Endothelial cell of umbilical vein (primary cell): ENCODE results near the gene PTCH1. TPM values are rescaled to one million over a fixed set of nuclear protein-coding genes. Genes with fewer than 3 reads are reported as not detected.

Source experiments
- BruUV-seq: library from RNA; stranded (reverse); fragments of 400-500 nt; replicated peaks from 2 replicates; lab custom pipeline; 2021; lab: Mats Ljungman, UMichigan
- CTCF ChIA-PET: fragments of 300-600, 350-600 bp; sonication (Branson Sonifier 250); formaldehyde crosslinking; loops from one replicate; lab custom pipeline; 2021; ENCODE audit warnings: antibody characterized with exemption, inconsistent platforms; lab: Charles Lee
- POLR2A ChIA-PET: fragments of 300-600, 350-600 bp; sonication (Branson Sonifier 250); formaldehyde crosslinking; loops from one replicate; lab custom pipeline; 2021; ENCODE audit warnings: antibody characterized with exemption, inconsistent platforms; lab: Charles Lee
- DNase-seq: peaks from one replicate; pipeline ENCODE4 v3.0.0-alpha.2; 2011; ENCODE audit warnings: low read depth, low spot score
- FAIRE-seq: peaks from 2 replicates; lab custom pipeline; 2011; peaks lifted over from hg19 to GRCh38; lab: Jason Lieb, UNC
- H2AFZ ChIP-seq: 2 replicates; pipeline ENCODE4 v1.6.0; 2012; ENCODE audit warnings: low read depth, low read length, control low read depth, inconsistent platforms
- H3K27ac ChIP-seq: 2 replicates; pipeline ENCODE4 v1.5.1; 2011; ENCODE audit warnings: low read depth, mild to moderate bottlenecking, control low read depth, low read length, moderate library complexity; ENCODE audit not compliant: insufficient read depth
- H3K27me3 ChIP-seq, 2 experiments: 2 replicates each; pipeline versions ENCODE4 v1.6.0 to v1.6.1; 2011; ENCODE audit warnings: low read length in 2 of 2, mixed read lengths in 1 of 2; ENCODE audit not compliant: control insufficient read depth in 2 of 2, insufficient read depth in 2 of 2
- H3K36me3 ChIP-seq, 2 experiments: 2 replicates in 1 of 2; 3 replicates in 1 of 2; pipeline ENCODE4 v1.5.1; 2011; ENCODE audit warnings: low read length in 2 of 2, mild to moderate bottlenecking in 1 of 2, moderate library complexity in 1 of 2; ENCODE audit not compliant: control insufficient read depth in 2 of 2, insufficient read depth in 2 of 2; ENCODE audit errors: extremely low read depth in 1 of 2
- H3K4me1 ChIP-seq: 3 replicates; pipeline ENCODE4 v1.5.1; 2011; ENCODE audit warnings: mild to moderate bottlenecking, low read length; ENCODE audit not compliant: control insufficient read depth, insufficient read depth; ENCODE audit errors: extremely low read depth
- H3K4me2 ChIP-seq: 2 replicates; pipeline ENCODE4 v1.6.1; 2011; ENCODE audit warnings: low read length, control low read depth, mixed read lengths; ENCODE audit not compliant: insufficient read depth
- H3K4me3 ChIP-seq, 3 experiments: fragments of 200-600 bp in 1 of 3; sonication (generic), shearing (Covaris generic) in 1 of 3; replicated peaks in 1 of 3; 2 replicates each; pipeline ENCODE4 v1.5.1; 2011 to 2016; ENCODE audit warnings: control low read depth in 3 of 3, low read length in 3 of 3, mild to moderate bottlenecking in 2 of 3, inconsistent platforms in 1 of 3, low read depth in 1 of 3, moderate library complexity in 1 of 3; ENCODE audit not compliant: insufficient read depth in 1 of 3
- H3K79me2 ChIP-seq: 2 replicates; pipeline ENCODE4 v1.6.0; 2012; ENCODE audit warnings: low read length, inconsistent platforms; ENCODE audit not compliant: control insufficient read depth, insufficient read depth
- H3K9ac ChIP-seq: replicated peaks from 2 replicates; pipeline ENCODE3; 2011; ENCODE audit warnings: low read length, control low read depth; ENCODE audit not compliant: insufficient read depth; ENCODE audit errors: extremely low read depth
- H3K9me1 ChIP-seq: replicated peaks from 3 replicates; pipeline ENCODE4 v1.6.0; 2011; ENCODE audit warnings: mild to moderate bottlenecking, low read length; ENCODE audit not compliant: control insufficient read depth, insufficient read depth; ENCODE audit errors: extremely low read depth
- H3K9me3 ChIP-seq: replicated peaks from 2 replicates; pipeline ENCODE4 v1.5.1; 2012; ENCODE audit warnings: low read length, inconsistent platforms; ENCODE audit not compliant: control insufficient read depth, insufficient read depth
- H4K20me1 ChIP-seq: replicated peaks from 2 replicates; pipeline ENCODE3; 2011; ENCODE audit warnings: mild to moderate bottlenecking, low read length; ENCODE audit not compliant: control insufficient read depth, insufficient read depth; ENCODE audit errors: extremely low read depth
- EZH2 ChIP-seq: IDR thresholded peaks from 2 replicates; pipeline ENCODE4 v1.6.1; 2012; ENCODE audit warnings: borderline replicate concordance, low read depth, mild to moderate bottlenecking, moderate library complexity, low read length, inconsistent platforms; ENCODE audit not compliant: severe bottlenecking
- FOS ChIP-seq: IDR thresholded peaks from 2 replicates; pipeline ENCODE4 v1.6.1; 2011; ENCODE audit warnings: mild to moderate bottlenecking, low read length, moderate library complexity, borderline replicate concordance; ENCODE audit not compliant: insufficient read depth
- GATA2 ChIP-seq: IDR thresholded peaks from 2 replicates; pipeline ENCODE4 v1.7.0; 2011; ENCODE audit warnings: low read depth, mild to moderate bottlenecking, moderate library complexity, mixed read lengths, low read length; ENCODE audit not compliant: insufficient read length, insufficient read depth
- JUN ChIP-seq: IDR thresholded peaks from 2 replicates; pipeline ENCODE4 v1.6.1; 2011; ENCODE audit warnings: borderline replicate concordance, low read depth; ENCODE audit not compliant: insufficient read length, insufficient read depth
- MYC ChIP-seq: IDR thresholded peaks from one replicate; pipeline ENCODE4 v1.6.1; 2011; ENCODE audit warnings: mild to moderate bottlenecking, low read depth, low read length
- POLR2A ChIP-seq: IDR thresholded peaks from 2 replicates; pipeline ENCODE4 v1.6.1; 2012; ENCODE audit warnings: low read depth, mild to moderate bottlenecking, control low read depth, low read length
- POLR2AphosphoS5 ChIP-seq: IDR thresholded peaks from 2 replicates; pipeline ENCODE4 v1.6.1; 2012; ENCODE audit warnings: low read depth, mild to moderate bottlenecking, control low read depth, low read length, moderate library complexity; ENCODE audit not compliant: insufficient read depth
- dilution Hi-C: fragments of 300-500 bp; cut with MboI; formaldehyde crosslinking; loops from one replicate; pipeline ENCODE4 v1.15.0; 2019; ENCODE audit warnings: low sequenced_read_pairs; ENCODE audit not compliant: extremely low pct_ligation_motif_present
- intact Hi-C: fragments of 100-400 bp; cut with micrococcal nuclease; formaldehyde crosslinking; loops from one replicate; pipeline ENCODE4 v1.10.0; 2022
- polyA plus RNA-seq, 4 experiments: library from polyadenylated mRNA; depleted of rRNA in 3 of 4; stranded (reverse) in 3 of 4; unstranded in 1 of 4; fragments of >200 nt; gene quantifications; 2 replicates each; pipeline versions ENCODE4 v1.2.1 to v1.2.3, GENCODE V29; 2011 to 2012; ENCODE audit warnings: missing spikeins in 1 of 4
- total RNA-seq: library from RNA; stranded (reverse); gene quantifications from 2 replicates; pipeline ENCODE4 v1.2.3, GENCODE V29; 2021
- TF ChIP-seq, protein P1 (sequence below), 2 donors: IDR thresholded peaks; 1 replicate in 1 of 2; 2 replicates in 1 of 2; pipeline ENCODE4 v1.5.1; 2011; ENCODE audit warnings: low read length in 2 of 2, mild to moderate bottlenecking in 2 of 2, moderate library complexity in 2 of 2, control low read depth in 1 of 2, inconsistent platforms in 1 of 2, low read depth in 1 of 2; ENCODE audit not compliant: insufficient read depth in 1 of 2; ENCODE audit errors: extremely low read depth in 1 of 2
- TF ChIP-seq, protein P2 (sequence below): IDR thresholded peaks from 2 replicates; pipeline ENCODE4 v1.6.1; 2011; ENCODE audit not compliant: insufficient read depth, insufficient read length

PTCH1 gene
- total and polyA plus RNA-seq, 2 donors (not counting 3 experiments of a cell fraction or from before 2014, with no cell fraction given) = 3.9 to 12.1 TPM

DNA sequence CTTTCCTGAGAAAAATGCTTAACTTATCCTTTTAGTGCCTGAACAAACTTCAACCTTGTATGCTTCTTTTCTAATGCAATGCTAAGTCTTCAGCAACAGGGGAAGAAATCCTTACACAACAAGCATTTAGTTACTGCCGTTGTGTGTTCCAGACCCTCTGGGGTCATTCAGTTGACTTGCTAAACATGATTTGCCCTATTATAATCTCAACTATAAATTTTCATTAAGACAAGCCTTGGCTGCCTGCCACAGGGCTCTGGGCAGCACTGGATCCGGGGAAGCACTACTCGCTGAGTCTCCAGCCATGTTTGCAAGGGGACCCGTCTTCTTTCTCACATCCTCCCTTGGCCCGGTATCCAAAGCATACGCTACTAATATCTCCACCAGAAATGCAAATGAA is 58.1 kb downstream of the PTCH1 start:
- H3K9ac ChIP-seq = no peak overlapping the region
- peaks cover 9% of the 10 kb centered on the region for H3K4me1 ChIP-seq
- intact Hi-C loops = no loop called here
- dilution Hi-C loops = no loop called here
- H3K4me3 ChIP-seq = no peak overlapping the region
- POLR2A ChIA-PET = no interaction called here
- TF ChIP-seq POLR2AphosphoS5 = no peak
- no peak for TF ChIP-seq GATA2
- TF ChIP-seq FOS = no peak
- no peak for TF ChIP-seq MYC
- TF ChIP-seq, protein P1, sequence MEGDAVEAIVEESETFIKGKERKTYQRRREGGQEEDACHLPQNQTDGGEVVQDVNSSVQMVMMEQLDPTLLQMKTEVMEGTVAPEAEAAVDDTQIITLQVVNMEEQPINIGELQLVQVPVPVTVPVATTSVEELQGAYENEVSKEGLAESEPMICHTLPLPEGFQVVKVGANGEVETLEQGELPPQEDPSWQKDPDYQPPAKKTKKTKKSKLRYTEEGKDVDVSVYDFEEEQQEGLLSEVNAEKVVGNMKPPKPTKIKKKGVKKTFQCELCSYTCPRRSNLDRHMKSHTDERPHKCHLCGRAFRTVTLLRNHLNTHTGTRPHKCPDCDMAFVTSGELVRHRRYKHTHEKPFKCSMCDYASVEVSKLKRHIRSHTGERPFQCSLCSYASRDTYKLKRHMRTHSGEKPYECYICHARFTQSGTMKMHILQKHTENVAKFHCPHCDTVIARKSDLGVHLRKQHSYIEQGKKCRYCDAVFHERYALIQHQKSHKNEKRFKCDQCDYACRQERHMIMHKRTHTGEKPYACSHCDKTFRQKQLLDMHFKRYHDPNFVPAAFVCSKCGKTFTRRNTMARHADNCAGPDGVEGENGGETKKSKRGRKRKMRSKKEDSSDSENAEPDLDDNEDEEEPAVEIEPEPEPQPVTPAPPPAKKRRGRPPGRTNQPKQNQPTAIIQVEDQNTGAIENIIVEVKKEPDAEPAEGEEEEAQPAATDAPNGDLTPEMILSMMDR (IDR thresholded peaks at IDR 0.05; ENCODE audit: extremely low read depth in 1 of 2, insufficient read depth in 1 of 2, low read depth in 1 of 2, low read length in 2 of 2) = no peak
- no peak for TF ChIP-seq POLR2A
- TF ChIP-seq, protein P2, sequence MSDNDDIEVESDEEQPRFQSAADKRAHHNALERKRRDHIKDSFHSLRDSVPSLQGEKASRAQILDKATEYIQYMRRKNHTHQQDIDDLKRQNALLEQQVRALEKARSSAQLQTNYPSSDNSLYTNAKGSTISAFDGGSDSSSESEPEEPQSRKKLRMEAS = no peak
- TF ChIP-seq EZH2 = no peak
- no peak for TF ChIP-seq JUN
- no peak for FAIRE-seq
- no TSS peak for BruUV-seq
- H3K9me3 ChIP-seq = no peaks in the 10 kb centered on the region
- no peaks in the 10 kb centered on the region for H4K20me1 ChIP-seq
- no peaks in the 10 kb centered on the region for H3K79me2 ChIP-seq
- CTCF ChIA-PET = no interaction called here
- H2AFZ ChIP-seq = no peak overlapping the region
- H3K36me3 ChIP-seq = peaks cover 0 to 8% of the 10 kb centered on the region in 2 experiments
- H3K9me1 ChIP-seq = no peaks in the 10 kb centered on the region
- H3K27ac ChIP-seq = no peak overlapping the region
- DNase-seq = peak; percentile 49
- H3K27me3 ChIP-seq = no peaks in the 10 kb centered on the region
- H3K4me2 ChIP-seq = no peak overlapping the region
